ENCODE data around the gene VPREB1.

DNA sequence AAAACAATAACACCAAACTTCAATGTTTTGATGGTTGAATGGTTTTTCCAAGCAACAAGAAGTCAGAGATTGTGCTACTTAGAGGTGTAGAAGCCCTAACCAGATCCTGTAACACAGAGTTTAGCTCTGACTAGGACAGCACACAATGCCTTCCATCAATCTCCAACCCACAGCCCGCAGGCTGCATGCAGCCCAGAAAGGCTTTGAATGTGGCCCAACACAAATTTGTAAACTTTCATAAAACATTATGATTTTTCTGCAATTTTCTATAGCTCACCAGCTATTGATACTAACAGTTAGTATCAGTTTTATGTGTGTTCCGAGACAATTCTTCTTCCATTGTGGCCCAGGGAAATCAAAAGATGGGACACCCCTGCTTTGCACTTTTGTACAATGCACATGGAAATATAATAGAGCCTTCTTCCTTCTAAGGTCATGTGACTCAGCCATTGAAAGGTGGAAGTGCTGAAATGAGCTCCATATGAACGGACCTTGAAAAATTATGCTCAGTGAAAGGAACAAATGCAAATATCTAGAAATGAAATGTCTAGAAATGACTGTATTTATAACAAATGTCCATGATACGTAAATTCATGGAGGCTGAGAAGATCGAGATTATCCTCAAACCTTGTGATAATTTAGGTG lies 47.6 kb upstream of the VPREB1 start:
- TF ChIP-seq CTCF (IDR thresholded peaks at IDR 0.05) (no peak), EZH2 (IDR thresholded peaks at IDR 0.05) (no peak), EZH2phosphoT487 (IDR thresholded peaks at IDR 0.05) (no peak)

All from neural progenitor cell (in vitro differentiated cells).